HepG2 (cell line): ENCODE measurements around the gene FGD4. TPM values are rescaled to one million over a fixed set of nuclear protein-coding genes. Genes with fewer than 3 reads are reported as not detected.
A peak's percentile ranks its signal among the peaks of the same experiment; 100 is the strongest.

Experiments used
- ATAC-seq: fragments of 200-7000 bp; cut with Tn5 transposase; 3 replicates; pipeline ENCODE4 v1.9.1; 2020; ENCODE audit warnings: mild to moderate bottlenecking, moderate library complexity
- BruUV-seq: library from RNA; stranded (reverse); fragments of 400-500 nt; replicated peaks from 2 replicates; lab custom pipeline; 2021; lab: Mats Ljungman, UMichigan
- CTCF ChIA-PET: fragments of 300-600 bp; formaldehyde crosslinking; extraction: SDS; loops from one replicate; lab custom pipeline; 2021; ENCODE audit warnings: low total read pairs, inconsistent platforms, low intra/inter-chr PET ratio; lab: Yijun Ruan, JAX
- POLR2A ChIA-PET: fragments of 350-600 bp; sonication (Branson Sonifier 250); formaldehyde crosslinking; loops from one replicate; lab custom pipeline; 2020; ENCODE audit warnings: antibody characterized with exemption, inconsistent platforms; lab: Yijun Ruan, JAX
- DNase-seq: peaks from one replicate; pipeline ENCODE4 v3.0.0-alpha.2; 2015; ENCODE audit warnings: low spot score
- FAIRE-seq: peaks from 3 replicates; lab custom pipeline; 2011; peaks lifted over from hg19 to GRCh38; lab: Jason Lieb, UNC
- H2AFZ ChIP-seq: one replicate; pipeline ENCODE4 v1.6.1; 2011; ENCODE audit warnings: low read length, inconsistent platforms
- H3K27ac ChIP-seq: fragments of 300-600 bp; 3 replicates; pipeline ENCODE4 v1.8.0; 2011; ENCODE audit warnings: mixed run types, mild to moderate bottlenecking, mixed read lengths, low read length, inconsistent platforms; ENCODE audit not compliant: insufficient read depth; ENCODE audit errors: extremely low read length
- H3K27me3 ChIP-seq, 2 experiments: fragments of 200-600 bp in 1 of 2; 2 replicates in 1 of 2; 3 replicates in 1 of 2; pipeline versions ENCODE4 v1.6.0 to v1.8.0; 2011; ENCODE audit warnings: low read length in 2 of 2, mild to moderate bottlenecking in 2 of 2, moderate library complexity in 2 of 2, inconsistent platforms in 1 of 2; ENCODE audit not compliant: insufficient read depth in 2 of 2, control insufficient read depth in 1 of 2
- H3K36me3 ChIP-seq, 2 experiments: fragments of 200-600 bp in 1 of 2; replicated peaks in 1 of 2; 2 replicates in 1 of 2; 3 replicates in 1 of 2; pipeline versions ENCODE4 v1.5.1 to v1.8.0; 2011; ENCODE audit warnings: low read length in 2 of 2, inconsistent platforms in 1 of 2; ENCODE audit not compliant: insufficient read depth in 2 of 2, control insufficient read depth in 1 of 2
- H3K4me1 ChIP-seq: 2 replicates; pipeline ENCODE4 v1.5.1; 2012; ENCODE audit warnings: low read length, inconsistent platforms; ENCODE audit not compliant: insufficient read depth
- H3K4me2 ChIP-seq: 2 replicates; pipeline ENCODE4 v1.6.0; 2011; ENCODE audit warnings: low read depth, low read length, inconsistent platforms
- H3K4me3 ChIP-seq, 3 experiments: fragments of 200-600 bp in 1 of 3; sonication (generic), shearing (Covaris generic) in 1 of 3; replicated peaks in 1 of 3; 2 replicates each; pipeline ENCODE4 v1.5.1; 2011 to 2016; ENCODE audit warnings: low read length in 3 of 3, inconsistent platforms in 2 of 3, low read depth in 2 of 3, mild to moderate bottlenecking in 2 of 3, control low read depth in 1 of 3, mixed read lengths in 1 of 3; ENCODE audit not compliant: insufficient read depth in 1 of 3
- H3K79me2 ChIP-seq: one replicate; pipeline ENCODE4 v1.6.1; 2011; ENCODE audit warnings: low read length, inconsistent platforms; ENCODE audit not compliant: insufficient read depth
- H3K9ac ChIP-seq: 2 replicates; pipeline ENCODE4 v1.6.0; 2011; ENCODE audit warnings: mild to moderate bottlenecking, low read depth, low read length, inconsistent platforms; ENCODE audit not compliant: insufficient read depth
- H3K9me3 ChIP-seq: 2 replicates; pipeline ENCODE4 v1.5.1; 2012; ENCODE audit warnings: mild to moderate bottlenecking, low read length
- H4K20me1 ChIP-seq: 2 replicates; pipeline ENCODE4 v1.6.0; 2011; ENCODE audit warnings: inconsistent platforms, mild to moderate bottlenecking, low read length, moderate library complexity; ENCODE audit not compliant: insufficient read depth
- BRF2 ChIP-seq: sonication (generic); formaldehyde crosslinking; IDR thresholded peaks from 2 replicates; pipeline ENCODE4 v1.8.1; 2022; ENCODE audit warnings: mild to moderate bottlenecking, missing genetic modification reagents
- HDAC6 ChIP-seq: fragments of 200-600 bp; sonication (generic); IDR thresholded peaks from 2 replicates; pipeline ENCODE4 v1.7.0; 2017; ENCODE audit warnings: mild to moderate bottlenecking, antibody characterized with exemption, low read length, low read depth
- HNF4A ChIP-seq: sonication (generic); formaldehyde crosslinking; IDR thresholded peaks from 2 replicates; pipeline ENCODE4 v1.4.0; 2020; ENCODE audit warnings: missing genetic modification reagents
- MIXL1 ChIP-seq: IDR thresholded peaks from 2 replicates; pipeline ENCODE4 v1.6.1; 2016
- TEAD3 ChIP-seq: optimal IDR thresholded peaks from 2 replicates; pipeline ENCODE3; 2016; ENCODE audit warnings: borderline replicate concordance
- ZFX ChIP-seq: sonication (generic); formaldehyde crosslinking; IDR thresholded peaks from 2 replicates; pipeline ENCODE4 v1.4.0; 2020; ENCODE audit warnings: mild to moderate bottlenecking, low read depth, missing genetic modification reagents, moderate library complexity
- ZMYM3 ChIP-seq: sonication (generic); formaldehyde crosslinking; IDR thresholded peaks from 2 replicates; pipeline ENCODE4 v1.5.1; 2020; ENCODE audit warnings: mild to moderate bottlenecking, missing genetic modification reagents
- ZNF256 ChIP-seq: sonication (generic); formaldehyde crosslinking; conservative IDR thresholded peaks from 2 replicates; pipeline ENCODE4 v1.4.0; 2020; ENCODE audit warnings: missing genetic modification reagents
- ZNF564 ChIP-seq: sonication (generic); formaldehyde crosslinking; IDR thresholded peaks from 2 replicates; pipeline ENCODE4 v1.8.1; 2023; ENCODE audit warnings: mild to moderate bottlenecking, missing genetic modification reagents
- ZNF598 ChIP-seq: sonication (generic); formaldehyde crosslinking; IDR thresholded peaks from 2 replicates; pipeline ENCODE4 v1.5.1; 2020; ENCODE audit warnings: mild to moderate bottlenecking, missing genetic modification reagents, borderline replicate concordance
- ZNF644 ChIP-seq: IDR thresholded peaks from 2 replicates; pipeline ENCODE4 v1.6.1; 2016; ENCODE audit warnings: low read depth
- WGBS: methylation state at CpG from one replicate; pipeline ENCODE4 v1.1.6; 2017; ENCODE audit warnings: low lambda C conversion rate; 5-methylcytosine and 5-hydroxymethylcytosine counted together
- in situ Hi-C: cut with HindIII; loops from 2 replicates; pipeline ENCODE4 v1.10.0; 2017; ENCODE audit warnings: low pct_unique_long_range_greater_than_20kb; ENCODE audit not compliant: extremely low pct_ligation_motif_present
- intact Hi-C: fragments of 100-400 bp; cut with micrococcal nuclease; formaldehyde crosslinking; loops from one replicate; pipeline ENCODE4 v1.10.0; 2022; ENCODE audit not compliant: unreplicated experiment
- polyA plus RNA-seq, 8 experiments: library from polyadenylated mRNA; depleted of rRNA in 3 of 8; stranded (reverse) in 7 of 8; unstranded in 1 of 8; fragments of >200 nt; fragmentation: Illumina TruSeq in 4 of 8; extraction: Trizol in 4 of 8; gene quantifications; 2 replicates each; pipeline versions ENCODE4 v1.2.1 to v1.2.3, GENCODE V29; 2011 to 2016; ENCODE audit warnings: low read depth in 4 of 8, missing spikeins in 1 of 8, mixed read lengths in 1 of 8; ENCODE audit not compliant: insufficient read depth in 1 of 8
- total RNA-seq, 5 experiments: library from RNA; depleted of rRNA; stranded (reverse); fragments of >200 nt; fragmentation: Illumina TruSeq; extraction: Trizol; gene quantifications; 2 replicates each; pipeline ENCODE4 v1.2.3, GENCODE V29; 2016; ENCODE audit warnings: low read depth in 1 of 5

The FGD4 gene
- total and polyA plus RNA-seq, 2 of the 13 experiments (the other 11 are each of a cell fraction or from before 2014, with no cell fraction given) = 4.6 to 6.6 TPM

- H3K79me2 ChIP-seq = no peaks in the 10 kb centered on the region
- FAIRE-seq (no peak), DNase-seq (no peak), ATAC-seq (no peak)
- no peak overlapping the region for H2AFZ ChIP-seq
- H4K20me1 ChIP-seq = no peaks in the 10 kb centered on the region
- in situ Hi-C loops (no loop called here), intact Hi-C loops (no loop called here)
- H3K4me1 ChIP-seq = peaks cover 37% of the 10 kb centered on the region
- H3K4me3 ChIP-seq = no peak overlapping the region
- H3K9me3 ChIP-seq = no peaks in the 10 kb centered on the region
- no TSS peak for BruUV-seq
- no peak overlapping the region for H3K4me2 ChIP-seq
- no peak overlapping the region for H3K9ac ChIP-seq
- CTCF ChIA-PET = no interaction called here
- H3K27ac ChIP-seq = no peak overlapping the region
- TF ChIP-seq ZFX (CRISPR knock-in tag) (no peak), ZMYM3 (CRISPR knock-in tag) (no peak), ZNF256 (no peak), HNF4A (CRISPR knock-in tag) (peak; percentile 44; the same call in 1 of the 2 replicates), BRF2 (CRISPR knock-in tag) (no peak), ZNF598 (no peak), ZNF564 (peak; percentile 86; the same call in 1 of the 2 replicates), HDAC6 (no peak), ZNF644 (CRISPR knock-in tag) (0 out of 2 replicates have a peak, but pooled peaks have one; percentile 31), MIXL1 (CRISPR knock-in tag) (no peak), TEAD3 (CRISPR knock-in tag) (no peak)
- POLR2A ChIA-PET = no interaction called here
- no peaks in the 10 kb centered on the region for H3K27me3 ChIP-seq
- no peaks in the 10 kb centered on the region for H3K36me3 ChIP-seq
- WGBS = 91% methylated on average over 1 of the region's 1 CpG
Measured at GRCh38 chr12:32466187-32466586, 66.8 kb downstream of the FGD4 start.
